ENCODE data around the gene RAB35. TPM values are rescaled to one million over a fixed set of nuclear protein-coding genes. Genes with fewer than 3 reads are reported as not detected.

RAB35 gene
- total RNA-seq, 1 donor from 2014 or later, result 52.2 TPM

- ATAC-seq, result no peak
- DNase-seq (ENCODE audit: low spot score), result no peak
- intact Hi-C loops (cut with DNase I), result no loop called here
These were observed 19.7 kb upstream of the RAB35 start for GRCh38 chr12:120136093-120136770.

- no peak for DNase-seq (ENCODE audit: low spot score)
- ATAC-seq, result no peak
- intact Hi-C loops (cut with DNase I), result no loop called here
These were observed 17.9 kb upstream of the RAB35 start for GRCh38 chr12:120134307-120134980.

GRCh38 chr12:120132863-120133385 lies 16.4 kb upstream of the RAB35 start:
- DNase-seq (ENCODE audit: low spot score), result no peak
- no peak for ATAC-seq
- intact Hi-C loops (cut with DNase I), result no loop called here

- ATAC-seq (no peak), DNase-seq (ENCODE audit: low spot score) (no peak)
- intact Hi-C loops (cut with DNase I), result no loop called here
These were observed 15.7 kb upstream of the RAB35 start for GRCh38 chr12:120132054-120132836.

DNA sequence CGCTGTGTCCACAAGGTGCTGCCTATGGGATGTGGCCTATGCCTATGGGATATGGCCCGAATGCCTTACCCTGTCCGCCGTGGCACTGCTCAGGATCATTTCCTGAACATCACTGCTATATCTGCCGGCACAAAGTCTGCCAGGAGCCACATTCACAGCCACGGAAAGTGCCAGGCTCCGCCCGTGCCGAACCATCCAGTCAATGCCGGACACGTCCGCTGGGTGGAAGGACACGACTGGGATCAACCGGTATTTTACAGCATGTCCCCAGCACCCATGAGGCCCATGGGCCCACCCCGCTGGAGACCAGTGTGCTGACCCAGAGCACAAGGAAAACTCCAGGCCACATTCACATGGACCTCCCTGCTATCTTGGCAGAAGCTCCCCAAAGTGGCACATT lies 14.6 kb upstream of the RAB35 start:
- intact Hi-C loops (cut with DNase I), result no loop called here
- ATAC-seq (no peak), DNase-seq (ENCODE audit: low spot score) (no peak)

DNA sequence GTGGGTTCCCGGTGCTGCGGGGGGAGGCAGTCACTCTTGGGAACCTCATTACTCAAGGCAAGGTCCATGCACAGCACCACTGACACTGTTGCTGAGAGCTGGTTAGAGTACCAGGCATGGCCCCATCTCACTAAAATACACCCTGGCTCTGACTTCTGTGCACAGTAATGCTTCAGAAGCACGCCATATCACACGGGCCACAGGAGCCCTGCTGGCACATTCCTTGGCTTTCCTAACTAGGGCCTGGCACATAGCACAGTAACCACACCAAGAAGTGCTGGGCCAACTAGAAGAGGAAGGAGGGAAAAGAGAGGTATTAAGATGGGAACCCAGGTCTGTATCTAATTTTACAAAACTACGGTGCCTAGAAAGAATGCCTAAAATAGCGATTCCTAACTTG lies 13.5 kb upstream of the RAB35 start:
- no peak for DNase-seq (ENCODE audit: low spot score)
- intact Hi-C loops (cut with DNase I), result no loop called here
- no peak for ATAC-seq

DNA sequence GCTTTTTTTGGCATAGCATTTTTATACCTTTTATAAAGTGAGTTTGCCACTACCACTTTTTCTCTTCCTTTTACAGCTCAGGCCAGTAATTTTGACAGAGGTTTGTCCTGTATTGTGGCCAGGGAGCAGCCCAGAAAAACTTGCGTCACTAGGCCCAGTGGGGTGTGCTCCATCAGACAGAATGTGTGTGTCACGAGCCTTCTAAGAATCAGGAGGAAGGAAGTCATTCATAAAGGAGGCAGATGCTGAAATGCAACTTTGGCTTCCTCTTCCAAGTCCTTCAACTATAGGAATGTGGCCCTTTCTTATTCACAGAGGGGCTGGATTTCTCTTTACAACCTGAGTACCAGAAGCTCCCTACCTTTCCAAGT lies 10.1 kb upstream of the RAB35 start:
- no peak for DNase-seq (ENCODE audit: low spot score)
- ATAC-seq, result peak; percentile 85
- intact Hi-C loops (cut with DNase I), result no loop called here

- intact Hi-C loops (cut with DNase I), result no loop called here
- DNase-seq (ENCODE audit: low spot score) (no peak), ATAC-seq (peak; percentile 42)
These were observed 9.5 kb upstream of the RAB35 start for GRCh38 chr12:120125792-120126634.

GRCh38 chr12:120125029-120125428 lies 8.5 kb upstream of the RAB35 start:
- intact Hi-C loops (cut with DNase I), result no loop called here
- ATAC-seq (no peak), DNase-seq (ENCODE audit: low spot score) (no peak)

DNA sequence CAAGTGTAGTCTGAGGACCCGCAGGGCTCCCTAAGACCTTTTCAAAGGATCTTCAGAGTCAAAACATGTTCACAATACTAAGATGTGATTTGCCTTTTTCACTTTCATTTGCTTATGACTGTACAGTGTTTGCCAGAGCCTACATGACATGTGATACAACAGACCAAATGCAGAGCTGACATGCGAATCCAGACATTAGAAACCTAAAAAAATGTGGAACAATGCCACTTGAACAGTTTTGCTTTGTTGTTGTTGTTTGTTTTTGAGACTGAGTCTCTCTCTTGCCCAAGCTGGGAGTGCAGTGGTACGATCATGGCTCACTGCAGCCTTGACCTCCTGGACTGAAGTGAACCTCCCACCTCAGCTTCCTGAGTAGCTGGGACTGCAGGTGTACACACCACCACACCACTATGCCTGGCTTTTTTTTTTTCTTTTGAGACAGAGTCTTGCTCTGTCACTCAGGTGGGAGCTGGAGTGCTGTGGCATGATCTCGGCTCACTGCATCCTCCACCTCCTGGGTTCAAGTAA lies 5.3 kb upstream of the RAB35 start:
- DNase-seq (ENCODE audit: low spot score) (no peak), ATAC-seq (no peak)
- intact Hi-C loops (cut with DNase I), result loop anchor here (5.0 kb wide), 1 partner anchor 1725 kb away; no protein-coding TSS in a partner anchor

GRCh38 chr12:120121343-120121742 lies 4.8 kb upstream of the RAB35 start:
- intact Hi-C loops (cut with DNase I), result loop anchor here (5.0 kb wide), 1 partner anchor 1724 kb away; no protein-coding TSS in a partner anchor
- ATAC-seq, result no peak
- no peak for DNase-seq (ENCODE audit: low spot score)

DNA sequence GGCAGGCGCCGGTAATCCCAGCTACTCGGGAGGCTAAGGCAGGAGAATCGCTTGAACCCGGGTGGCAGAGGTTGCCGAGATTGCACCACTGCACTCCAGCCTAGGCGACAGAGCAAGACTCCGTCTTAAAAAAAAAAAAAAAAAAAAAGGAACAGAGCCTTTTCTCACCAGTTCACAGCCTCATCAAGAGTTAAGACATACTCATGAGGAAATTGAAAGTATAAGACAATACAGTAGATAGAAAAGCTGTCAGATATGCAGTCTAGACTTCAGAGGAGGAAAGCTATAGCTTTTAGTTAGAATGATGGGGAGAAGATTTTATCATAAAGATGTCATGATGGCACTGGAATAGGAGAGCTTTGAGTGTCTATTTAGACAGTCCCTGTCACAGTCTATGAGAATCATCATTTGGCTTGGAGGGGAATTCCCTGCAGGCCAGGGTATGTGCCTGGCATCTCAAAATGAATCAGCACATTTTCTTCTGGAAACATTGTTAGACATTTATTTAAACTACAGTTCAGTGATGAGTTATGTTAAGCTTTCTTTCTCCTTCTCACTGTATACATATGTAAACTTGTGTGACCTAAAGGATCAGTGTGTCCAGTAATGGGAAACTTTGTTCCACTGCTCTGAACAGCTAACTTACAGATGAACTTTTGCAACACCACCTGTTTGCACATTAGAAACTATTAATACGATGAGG lies 2.9 kb upstream of the RAB35 start:
- ATAC-seq, result no peak
- intact Hi-C loops (cut with DNase I), result no loop called here
- DNase-seq (ENCODE audit: low spot score), result no peak

DNA sequence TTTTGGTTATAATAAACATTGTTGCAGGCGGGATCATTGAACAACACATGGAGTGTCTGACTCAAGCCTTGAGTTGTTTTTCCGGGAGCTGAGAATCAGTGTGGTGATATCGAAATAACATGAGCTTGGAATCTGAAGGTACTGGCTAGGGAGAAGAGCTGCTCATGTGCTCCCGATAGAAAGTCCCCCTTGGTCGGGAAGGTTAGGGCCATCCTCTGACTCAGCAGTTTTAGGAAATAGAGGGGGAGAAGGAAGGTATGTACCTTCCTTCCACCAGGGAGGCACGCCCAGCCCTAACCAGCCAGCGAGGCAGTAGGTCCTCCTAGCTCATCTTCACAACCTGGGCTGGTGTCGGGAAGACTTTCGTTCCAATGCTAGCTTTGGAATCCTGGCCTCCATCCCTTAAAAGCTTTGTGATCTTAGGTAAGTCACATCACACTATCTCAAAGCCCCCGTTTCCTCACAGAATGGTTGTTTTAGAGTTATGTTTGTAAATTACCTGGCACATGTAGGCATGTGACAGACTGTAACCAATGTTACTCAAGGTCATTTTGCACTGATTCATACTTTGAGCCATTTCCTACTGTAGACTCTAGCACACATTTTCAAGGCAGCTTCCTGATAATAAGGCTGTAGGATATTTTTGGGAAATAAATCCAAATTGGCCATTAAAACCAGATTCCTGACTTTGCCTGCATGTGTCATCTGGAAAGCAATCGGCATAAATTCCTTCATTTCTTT lies 1.9 kb upstream of the RAB35 start:
- no peak for ATAC-seq
- intact Hi-C loops (cut with DNase I), result no loop called here
- DNase-seq (ENCODE audit: low spot score), result no peak

DNA sequence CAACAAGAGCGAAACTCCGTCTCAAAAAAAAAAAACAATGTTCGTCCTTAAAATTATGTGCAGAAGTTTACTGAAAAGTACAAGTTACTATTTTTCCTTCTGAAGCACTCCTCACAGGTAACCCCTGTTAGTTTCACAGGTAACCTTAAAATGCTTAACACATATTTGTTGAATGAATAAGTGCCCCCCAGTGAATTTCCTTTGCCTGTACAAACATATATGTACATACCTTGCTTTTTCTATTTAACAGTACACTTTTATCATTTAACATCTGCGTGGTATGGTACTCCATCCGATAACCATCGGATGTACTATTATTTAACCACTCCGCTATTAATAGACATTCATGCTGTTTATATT lies 1.4 kb upstream of the RAB35 start:
- intact Hi-C loops (cut with DNase I), result no loop called here
- ATAC-seq, result no peak

DNA sequence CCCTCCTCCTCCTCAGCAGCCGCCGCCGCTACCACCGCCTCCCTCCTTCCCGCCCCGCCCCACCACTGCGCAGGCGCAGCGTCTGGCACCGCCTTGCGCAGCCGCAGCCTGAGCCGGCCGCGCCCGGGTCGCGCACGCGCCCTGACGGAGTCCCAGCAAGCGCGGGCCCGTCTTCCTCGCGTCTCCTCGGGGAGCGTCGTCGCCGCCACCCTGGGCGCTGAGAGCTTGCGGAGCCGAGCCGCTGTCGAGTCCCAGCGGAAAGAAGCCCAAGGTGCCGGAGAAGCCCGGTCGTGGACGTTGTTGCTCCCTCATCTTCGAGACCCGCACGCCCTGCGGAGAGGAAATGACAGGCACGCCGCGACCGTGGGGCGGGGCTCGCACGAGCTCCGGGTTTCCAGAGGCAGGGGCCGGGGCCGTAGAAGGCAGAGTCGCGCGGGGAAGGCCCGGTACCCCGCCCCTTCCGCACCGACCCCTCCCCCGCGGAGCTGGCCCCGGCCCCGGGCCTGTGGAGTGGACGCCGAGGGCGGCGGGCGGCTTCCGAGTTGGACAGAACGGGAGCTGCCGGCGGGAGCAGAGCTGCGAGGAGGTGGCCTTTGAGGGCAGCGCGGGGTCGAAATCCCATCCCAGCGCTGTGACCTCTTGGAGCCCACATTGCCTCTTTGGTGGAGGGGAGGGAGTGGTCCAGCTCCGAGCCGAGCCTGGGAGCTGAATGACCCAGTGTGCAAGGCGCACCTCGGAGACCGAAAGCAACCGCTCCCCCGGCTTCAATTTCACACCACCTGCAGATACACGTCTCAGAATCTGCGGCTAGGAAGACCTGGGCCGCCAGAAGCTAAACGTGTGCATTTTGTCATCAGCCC lies 469 bp upstream of the RAB35 start:
- intact Hi-C loops (cut with DNase I), result no loop called here
- DNase-seq (ENCODE audit: low spot score), result peak; percentile 98
- ATAC-seq, result peak; percentile 97

More for the DNA sequence above, 1.4 kb upstream of the RAB35 start:
- DNase-seq (ENCODE audit: low spot score), result no peak

DNA sequence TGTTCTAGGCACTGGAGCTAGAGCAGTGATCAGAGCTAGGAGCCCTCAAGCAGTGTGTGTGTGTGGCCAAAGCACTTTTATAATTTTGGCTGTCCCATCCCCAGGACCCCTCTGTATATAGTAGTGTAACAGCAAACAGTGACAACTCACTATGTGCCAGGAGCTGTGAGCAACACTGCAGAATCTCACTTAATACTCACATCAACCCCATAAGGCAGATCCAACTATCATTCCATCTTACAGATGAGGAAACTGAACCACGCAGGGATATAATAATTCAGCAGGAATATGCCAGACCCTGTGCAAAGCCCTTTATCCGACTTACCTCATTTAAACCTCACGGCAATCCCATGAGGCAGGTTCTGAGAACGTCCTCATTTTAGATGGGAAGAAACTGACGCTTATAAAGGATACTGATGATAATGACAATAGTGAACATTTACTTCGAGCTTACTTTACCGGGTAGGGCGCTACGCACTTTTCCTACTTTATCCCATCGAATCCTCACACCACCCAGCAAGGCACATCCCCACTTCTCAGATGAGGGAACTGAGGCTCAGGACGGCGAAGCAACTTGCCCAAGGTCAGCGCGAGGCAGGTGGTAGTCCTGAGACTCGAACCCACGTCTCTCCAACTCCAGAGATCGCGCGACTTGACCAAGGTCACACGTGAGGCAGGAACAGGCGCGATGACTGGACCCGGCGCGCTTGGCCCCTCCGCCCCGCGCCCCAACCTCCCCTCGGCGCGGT lies 687 bp downstream of the RAB35 start:
- intact Hi-C loops (cut with DNase I), result no loop called here
- no peak for ATAC-seq
- no peak for DNase-seq (ENCODE audit: low spot score)

Data from sciatic nerve (tissue), 2 donors.